Right lobe of liver (tissue), 4 donors: ENCODE measurements around the gene UBE2S.

Source experiments
- CTCF ChIP-seq, 4 donors: fragments of 200-600 bp in 3 of 4; fragments of 450-650 bp in 1 of 4; IDR thresholded peaks; one replicate each; pipeline versions ENCODE4 v1.5.1 to v1.8.0; 2016 to 2022; ENCODE audit warnings: antibody characterized with exemption in 4 of 4, mild to moderate bottlenecking in 2 of 4
- POLR2A ChIP-seq: fragments of 450-650 bp; IDR thresholded peaks from one replicate; pipeline ENCODE4 v1.6.1; 2017; ENCODE audit warnings: antibody characterized with exemption, mild to moderate bottlenecking
- donor health status: DM: no; HTN: no; CAD: no.
- donor health status: DM: no; HTN: no; CAD: no.
- donor health status: DM: no; HTN: yes; CAD: no.

- TF ChIP-seq CTCF (IDR thresholded peaks at IDR 0.05) (no peak), POLR2A (no peak)
Observed at GRCh38 chr19:55382522-55383054, 25.0 kb downstream of the UBE2S start.
